Neural progenitor cell (in vitro differentiated cells): ENCODE measurements around the gene YARS2. TPM values are rescaled to one million over a fixed set of nuclear protein-coding genes. Genes with fewer than 3 reads are reported as not detected.

Source experiments
- DNase-seq: peaks from one replicate; pipeline ENCODE4 v3.0.0-alpha.2; 2016; ENCODE audit warnings: low spot score
- H2AFZ ChIP-seq: fragments of 200-600 bp; sonication (generic); replicated peaks from 2 replicates; pipeline ENCODE4 v1.6.1; 2016; ENCODE audit warnings: antibody characterized with exemption
- H3F3A ChIP-seq: fragments of 200-600 bp; sonication (generic); 2 replicates; pipeline ENCODE4 v1.6.1; 2016; ENCODE audit warnings: antibody characterized with exemption, low read depth
- H3K27ac ChIP-seq: fragments of 200-600 bp; sonication (generic); 2 replicates; pipeline ENCODE4 v1.5.1; 2016; ENCODE audit warnings: mild to moderate bottlenecking
- H3K27me3 ChIP-seq: fragments of 200-600 bp; sonication (generic); 2 replicates; pipeline ENCODE4 v1.6.1; 2016; ENCODE audit warnings: mild to moderate bottlenecking, moderate library complexity
- H3K36me3 ChIP-seq: fragments of 200-600 bp; sonication (generic); 2 replicates; pipeline ENCODE4 v1.5.1; 2016
- H3K4me1 ChIP-seq: fragments of 200-600 bp; sonication (generic); 2 replicates; pipeline ENCODE4 v1.6.1; 2016; ENCODE audit warnings: mixed run types
- H3K4me2 ChIP-seq: fragments of 200-600 bp; sonication (generic); 2 replicates; pipeline ENCODE4 v1.6.1; 2016
- H3K4me3 ChIP-seq: fragments of 200-600 bp; sonication (generic); 2 replicates; pipeline ENCODE4 v1.5.1; 2016
- H3K79me2 ChIP-seq: fragments of 200-600 bp; sonication (generic); 2 replicates; pipeline ENCODE4 v1.6.1; 2016; ENCODE audit warnings: low read depth
- H3K9ac ChIP-seq: fragments of 200-600 bp; sonication (generic); 2 replicates; pipeline ENCODE4 v1.6.1; 2016
- H3K9me3 ChIP-seq: fragments of 200-600 bp; sonication (generic); 2 replicates; pipeline ENCODE4 v1.5.1; 2016; ENCODE audit warnings: low read depth
- H4K20me1 ChIP-seq: fragments of 200-600 bp; sonication (generic); 2 replicates; pipeline ENCODE4 v1.6.1; 2016; ENCODE audit warnings: low read depth
- H3K27ac Mint-ChIP-seq: 3 replicates; pipeline ENCODE4 v1.8.0; 2021; ENCODE audit warnings: mixed read lengths
- H3K27me3 Mint-ChIP-seq: 2 replicates; pipeline ENCODE4 v1.8.0; 2022; ENCODE audit warnings: low read depth, mild to moderate bottlenecking, inconsistent platforms, moderate library complexity, mixed read lengths; ENCODE audit not compliant: insufficient read depth
- H3K36me3 Mint-ChIP-seq: 3 replicates; pipeline ENCODE4 v1.8.0; 2021; ENCODE audit warnings: mixed read lengths
- H3K4me1 Mint-ChIP-seq: 3 replicates; pipeline ENCODE4 v1.8.0; 2021; ENCODE audit warnings: mixed read lengths
- H3K4me3 Mint-ChIP-seq: 3 replicates; pipeline ENCODE4 v1.8.0; 2021; ENCODE audit warnings: mild to moderate bottlenecking, moderate library complexity, mixed read lengths
- H3K9me3 Mint-ChIP-seq: 3 replicates; pipeline ENCODE4 v1.8.0; 2020; ENCODE audit warnings: mixed read lengths
- EZH2 ChIP-seq: fragments of 200-600 bp; sonication (generic); IDR thresholded peaks from 2 replicates; pipeline ENCODE4 v1.6.1; 2017; ENCODE audit warnings: antibody characterized with exemption, mild to moderate bottlenecking, moderate library complexity
- EZH2phosphoT487 ChIP-seq: fragments of 200-600 bp; sonication (generic); IDR thresholded peaks from 2 replicates; pipeline ENCODE4 v1.6.1; 2017; ENCODE audit warnings: antibody characterized with exemption
- total RNA-seq: library from RNA; depleted of rRNA; stranded (reverse); fragments of >200 nt; gene quantifications from 2 replicates; pipeline ENCODE4 v1.2.3, GENCODE V29; 2015; ENCODE audit warnings: low replicate concordance
- TF ChIP-seq, protein P1 (sequence below): fragments of 200-600 bp; sonication (generic); IDR thresholded peaks from 2 replicates; pipeline ENCODE4 v1.5.1; 2017; ENCODE audit warnings: antibody characterized with exemption, mild to moderate bottlenecking

Gene YARS2
- total RNA-seq, 1 donor from 2014 or later: 35.3 TPM

DNA sequence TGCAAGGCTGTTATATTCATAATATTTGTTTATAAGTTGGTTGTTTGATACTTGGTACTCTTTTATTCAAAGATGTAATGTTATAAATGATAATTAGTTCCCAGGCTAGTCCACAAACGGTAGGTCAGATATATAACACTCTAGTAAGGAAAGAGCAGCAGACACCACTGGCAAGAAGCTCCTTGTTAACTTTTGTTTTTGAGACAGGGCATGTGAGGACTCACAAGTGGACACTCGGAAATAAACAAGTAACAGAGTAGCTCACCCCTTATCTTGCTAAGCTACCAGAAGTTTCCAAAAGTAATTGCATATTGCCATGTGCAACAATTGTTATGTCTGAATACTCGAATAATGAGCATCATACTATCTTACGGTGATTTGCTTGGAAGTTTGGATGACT, 38.6 kb upstream of the YARS2 start:
- Histone ChIP-seq H3K79me2 (no peaks in the 10 kb centered on the region), H3K4me1 (no peaks in the 10 kb centered on the region), H3K36me3 (peaks cover 3% of the 10 kb centered on the region), H3F3A (no peaks in the 10 kb centered on the region), H3K9me3 (no peaks in the 10 kb centered on the region), H3K4me3 (no peak overlapping the region), H3K27ac (no peak overlapping the region), H3K9ac (no peak overlapping the region), H2AFZ (no peak overlapping the region), H4K20me1 (no peaks in the 10 kb centered on the region), H3K4me2 (no peak overlapping the region), H3K27me3 (no peaks in the 10 kb centered on the region)
- no peak for DNase-seq
- H3K9me3 Mint-ChIP-seq: no peaks in the 10 kb centered on the region
- no peak overlapping the region for H3K4me3 Mint-ChIP-seq
- no peaks in the 10 kb centered on the region for H3K36me3 Mint-ChIP-seq
- no peak overlapping the region for H3K27ac Mint-ChIP-seq
- no peak for TF ChIP-seq EZH2
- TF ChIP-seq, protein P1, sequence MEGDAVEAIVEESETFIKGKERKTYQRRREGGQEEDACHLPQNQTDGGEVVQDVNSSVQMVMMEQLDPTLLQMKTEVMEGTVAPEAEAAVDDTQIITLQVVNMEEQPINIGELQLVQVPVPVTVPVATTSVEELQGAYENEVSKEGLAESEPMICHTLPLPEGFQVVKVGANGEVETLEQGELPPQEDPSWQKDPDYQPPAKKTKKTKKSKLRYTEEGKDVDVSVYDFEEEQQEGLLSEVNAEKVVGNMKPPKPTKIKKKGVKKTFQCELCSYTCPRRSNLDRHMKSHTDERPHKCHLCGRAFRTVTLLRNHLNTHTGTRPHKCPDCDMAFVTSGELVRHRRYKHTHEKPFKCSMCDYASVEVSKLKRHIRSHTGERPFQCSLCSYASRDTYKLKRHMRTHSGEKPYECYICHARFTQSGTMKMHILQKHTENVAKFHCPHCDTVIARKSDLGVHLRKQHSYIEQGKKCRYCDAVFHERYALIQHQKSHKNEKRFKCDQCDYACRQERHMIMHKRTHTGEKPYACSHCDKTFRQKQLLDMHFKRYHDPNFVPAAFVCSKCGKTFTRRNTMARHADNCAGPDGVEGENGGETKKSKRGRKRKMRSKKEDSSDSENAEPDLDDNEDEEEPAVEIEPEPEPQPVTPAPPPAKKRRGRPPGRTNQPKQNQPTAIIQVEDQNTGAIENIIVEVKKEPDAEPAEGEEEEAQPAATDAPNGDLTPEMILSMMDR: no peak
- TF ChIP-seq EZH2phosphoT487: no peak
- no peaks in the 10 kb centered on the region for H3K27me3 Mint-ChIP-seq
- no peaks in the 10 kb centered on the region for H3K4me1 Mint-ChIP-seq

DNA sequence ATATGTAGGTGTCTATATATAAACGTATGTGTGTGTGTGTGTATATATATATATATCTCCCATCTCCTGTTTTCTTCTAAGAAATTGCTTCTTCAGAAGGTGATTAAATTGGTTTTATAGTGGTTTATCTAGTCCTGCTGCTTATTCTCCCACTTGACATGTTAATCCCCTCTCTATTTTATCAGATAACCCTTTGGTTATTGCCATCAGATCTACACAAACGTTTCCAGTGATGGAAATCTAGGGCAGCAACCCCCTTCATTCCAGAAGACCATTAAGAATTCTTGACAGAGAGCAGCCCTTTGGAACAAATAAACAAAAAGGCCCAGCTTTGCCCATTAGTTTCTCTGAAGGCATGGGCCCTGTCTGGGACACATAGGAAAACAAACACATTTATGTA, 34.2 kb upstream of the YARS2 start:
- Histone ChIP-seq H3K27me3 (no peaks in the 10 kb centered on the region), H3K36me3 (no peaks in the 10 kb centered on the region), H3F3A (no peaks in the 10 kb centered on the region), H3K27ac (no peak overlapping the region), H3K79me2 (no peaks in the 10 kb centered on the region), H2AFZ (no peak overlapping the region), H3K4me2 (no peak overlapping the region), H3K4me3 (no peak overlapping the region), H3K9me3 (no peaks in the 10 kb centered on the region), H3K9ac (no peak overlapping the region), H3K4me1 (peaks cover 3% of the 10 kb centered on the region), H4K20me1 (no peaks in the 10 kb centered on the region)
- Mint-ChIP-seq H3K36me3 (no peaks in the 10 kb centered on the region), H3K4me1 (no peaks in the 10 kb centered on the region), H3K9me3 (no peaks in the 10 kb centered on the region), H3K27me3 (no peaks in the 10 kb centered on the region), H3K4me3 (no peak overlapping the region), H3K27ac (no peak overlapping the region)
- TF ChIP-seq EZH2 (no peak), EZH2phosphoT487 (no peak)
- DNase-seq: no peak

DNA sequence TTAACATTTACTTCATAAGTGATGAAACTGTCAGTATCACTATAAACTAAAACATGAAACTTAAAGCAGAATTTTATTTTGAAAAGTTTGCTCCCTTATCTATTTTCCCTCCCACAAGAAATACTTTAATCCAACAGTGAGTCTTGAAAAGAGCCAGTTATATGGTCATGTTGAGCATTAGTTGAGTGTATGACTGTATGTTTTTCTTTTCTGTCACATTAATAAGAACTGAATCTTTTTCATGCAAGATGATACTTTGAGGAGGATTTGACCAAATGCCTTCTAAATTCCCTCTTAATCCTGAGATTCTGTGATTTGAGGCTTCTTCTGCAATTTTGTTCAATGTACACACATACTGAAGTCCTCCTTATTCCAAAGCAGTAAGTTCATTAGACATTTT, 33.7 kb upstream of the YARS2 start:
- Histone ChIP-seq H3F3A (no peaks in the 10 kb centered on the region), H3K4me2 (no peak overlapping the region), H2AFZ (no peak overlapping the region), H3K27ac (no peak overlapping the region), H3K9me3 (no peaks in the 10 kb centered on the region), H3K36me3 (no peaks in the 10 kb centered on the region), H4K20me1 (no peaks in the 10 kb centered on the region), H3K79me2 (no peaks in the 10 kb centered on the region), H3K27me3 (no peaks in the 10 kb centered on the region), H3K4me3 (no peak overlapping the region), H3K4me1 (peaks cover 3% of the 10 kb centered on the region), H3K9ac (no peak overlapping the region)
- no peaks in the 10 kb centered on the region for H3K9me3 Mint-ChIP-seq
- H3K4me1 Mint-ChIP-seq: no peaks in the 10 kb centered on the region
- H3K27me3 Mint-ChIP-seq: no peaks in the 10 kb centered on the region
- TF ChIP-seq, protein P1: no peak
- TF ChIP-seq EZH2phosphoT487 (no peak), EZH2 (no peak)
- H3K4me3 Mint-ChIP-seq: no peak overlapping the region
- no peak for DNase-seq
- H3K36me3 Mint-ChIP-seq: no peaks in the 10 kb centered on the region
- no peak overlapping the region for H3K27ac Mint-ChIP-seq

DNA sequence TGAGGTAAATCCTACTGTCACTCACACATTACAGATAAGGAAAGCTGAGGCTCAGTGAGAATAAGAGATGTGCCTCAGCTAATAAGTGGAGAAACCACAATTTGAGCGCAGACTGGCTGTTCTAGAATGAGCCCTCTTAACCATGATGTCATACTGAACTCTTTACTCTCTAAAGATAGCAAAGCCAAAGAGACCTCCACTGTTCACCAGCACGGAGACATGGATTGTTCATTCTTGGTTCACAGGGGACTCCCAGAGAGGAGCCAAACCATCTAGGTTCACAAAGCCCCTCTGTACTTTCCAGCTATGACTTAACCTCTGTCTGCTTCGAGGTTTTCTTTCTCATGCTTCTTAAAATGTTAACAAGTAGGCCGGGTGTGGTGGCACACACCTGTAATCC, 32.7 kb upstream of the YARS2 start:
- no peak overlapping the region for H3K4me2 ChIP-seq
- Mint-ChIP-seq H3K27me3 (no peaks in the 10 kb centered on the region), H3K9me3 (no peaks in the 10 kb centered on the region), H3K27ac (no peak overlapping the region), H3K36me3 (no peaks in the 10 kb centered on the region), H3K4me1 (no peaks in the 10 kb centered on the region), H3K4me3 (no peak overlapping the region)
- H3K36me3 ChIP-seq: no peaks in the 10 kb centered on the region
- H3F3A ChIP-seq: no peaks in the 10 kb centered on the region
- no peaks in the 10 kb centered on the region for H4K20me1 ChIP-seq
- H3K9ac ChIP-seq: no peak overlapping the region
- DNase-seq: no peak
- no peak overlapping the region for H3K4me3 ChIP-seq
- no peaks in the 10 kb centered on the region for H3K27me3 ChIP-seq
- no peak overlapping the region for H3K27ac ChIP-seq
- no peaks in the 10 kb centered on the region for H3K9me3 ChIP-seq
- TF ChIP-seq, protein P1: no peak
- TF ChIP-seq EZH2phosphoT487 (no peak), EZH2 (no peak)
- H3K4me1 ChIP-seq: peaks cover 3% of the 10 kb centered on the region
- H2AFZ ChIP-seq: no peak overlapping the region
- H3K79me2 ChIP-seq: no peaks in the 10 kb centered on the region
